HG03196 (cell line): ENCODE measurements around the gene SLIT1.
A peak's percentile ranks its signal among the peaks of the same experiment; 100 is the strongest.

Experiments used
- ATAC-seq: cut with Tn5 transposase; IDR thresholded peaks from one replicate; pipeline ENCODE4 v1.9.1; 2021; ENCODE audit not compliant: unreplicated experiment

Gene SLIT1

DNA sequence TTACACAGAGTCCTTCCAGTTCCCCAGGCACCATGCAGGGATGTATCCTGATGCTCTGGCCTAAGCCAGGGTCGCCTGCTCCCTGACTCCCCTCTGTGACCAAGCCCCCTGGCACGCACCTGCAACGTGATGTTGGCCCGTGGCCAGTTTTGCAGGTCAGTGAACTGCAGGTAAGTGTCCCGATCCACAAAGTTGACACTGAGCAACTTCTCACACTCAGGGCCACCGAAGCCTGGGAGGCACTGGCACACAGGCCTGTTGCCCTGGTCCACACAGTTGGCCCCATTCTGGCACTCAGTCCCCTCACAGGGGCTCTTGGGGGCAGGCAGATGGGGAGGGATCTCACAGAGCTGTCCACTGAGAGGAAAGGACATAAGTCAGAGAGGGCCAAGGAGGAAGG lies 179.4 kb downstream of the SLIT1 start:
- no peak for ATAC-seq

GRCh38 chr10:97005349-97005748 lies 180.4 kb downstream of the SLIT1 start:
- no peak for ATAC-seq

GRCh38 chr10:97004591-97004990 lies 181.2 kb downstream of the SLIT1 start:
- ATAC-seq, result no peak

GRCh38 chr10:97003804-97004201 lies 182.0 kb downstream of the SLIT1 start:
- no peak for ATAC-seq

- ATAC-seq, result no peak
Measured at GRCh38 chr10:97003151-97003803, 182.5 kb downstream of the SLIT1 start.

DNA sequence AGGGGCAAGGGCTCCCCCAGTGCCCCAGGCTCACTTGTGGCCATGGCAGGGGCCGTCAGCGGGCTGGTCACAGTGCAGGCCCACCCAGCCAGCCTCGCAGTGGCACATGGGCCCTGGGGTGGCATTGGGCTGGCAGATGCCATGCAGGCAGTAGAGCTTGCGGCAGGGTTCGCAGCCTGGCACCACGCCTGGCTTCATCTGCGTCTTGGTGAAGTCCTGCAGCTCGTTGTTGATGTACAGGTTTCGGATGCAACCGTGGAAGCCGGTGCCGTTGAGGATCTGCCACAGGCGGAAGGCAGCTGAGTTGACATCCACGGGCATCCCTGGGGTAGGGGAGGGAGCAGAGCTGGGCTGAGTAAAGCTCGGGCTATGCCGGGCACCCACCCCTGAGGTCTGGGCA lies 183.1 kb downstream of the SLIT1 start:
- ATAC-seq, result no peak

DNA sequence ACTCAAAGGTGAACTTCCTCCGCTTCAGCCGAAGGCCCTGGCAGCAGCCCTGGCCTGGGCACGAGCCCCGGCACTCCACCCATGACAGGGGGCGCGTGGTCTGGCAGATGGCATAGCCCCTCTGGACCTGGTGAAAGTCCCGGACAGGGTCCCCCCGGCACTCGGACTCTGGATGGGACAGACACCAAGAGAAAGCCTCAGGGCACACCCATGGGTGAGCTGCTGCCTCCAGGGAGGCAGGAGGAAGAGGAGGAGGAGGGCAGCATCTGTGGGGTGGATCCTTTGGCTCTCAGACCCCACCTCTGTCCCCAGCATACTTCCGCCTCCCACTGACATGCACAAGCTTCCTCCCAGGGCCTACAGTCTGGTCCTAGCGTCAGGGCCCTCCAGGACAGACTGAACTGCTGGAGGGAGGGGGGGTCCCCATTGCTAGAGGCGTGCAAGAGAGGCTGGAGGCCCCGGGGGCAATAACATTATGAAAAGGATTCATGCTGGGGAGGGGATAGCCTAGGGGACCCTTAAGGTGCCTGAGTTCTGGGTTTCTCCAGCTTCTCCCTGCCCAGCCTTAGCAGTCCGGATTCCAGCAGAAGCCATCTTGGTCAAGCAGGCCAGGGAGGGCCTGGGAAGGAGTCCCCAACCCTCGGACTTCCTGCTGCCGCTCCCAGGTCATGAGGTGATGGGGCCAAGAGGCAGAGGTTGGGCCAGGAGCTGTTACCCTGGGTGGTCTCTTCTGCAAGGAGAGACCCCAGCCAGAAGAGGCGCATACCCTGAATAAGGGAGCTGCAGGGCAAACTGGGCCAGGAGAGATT lies 184.4 kb downstream of the SLIT1 start:
- ATAC-seq, result no peak

GRCh38 chr10:97000487-97001182 lies 185.1 kb downstream of the SLIT1 start:
- no peak for ATAC-seq

- ATAC-seq, result no peak
Measured at GRCh38 chr10:96999987-97000386, 185.8 kb downstream of the SLIT1 start.

- ATAC-seq, result no peak
Measured at GRCh38 chr10:96999337-96999736, 186.4 kb downstream of the SLIT1 start.

DNA sequence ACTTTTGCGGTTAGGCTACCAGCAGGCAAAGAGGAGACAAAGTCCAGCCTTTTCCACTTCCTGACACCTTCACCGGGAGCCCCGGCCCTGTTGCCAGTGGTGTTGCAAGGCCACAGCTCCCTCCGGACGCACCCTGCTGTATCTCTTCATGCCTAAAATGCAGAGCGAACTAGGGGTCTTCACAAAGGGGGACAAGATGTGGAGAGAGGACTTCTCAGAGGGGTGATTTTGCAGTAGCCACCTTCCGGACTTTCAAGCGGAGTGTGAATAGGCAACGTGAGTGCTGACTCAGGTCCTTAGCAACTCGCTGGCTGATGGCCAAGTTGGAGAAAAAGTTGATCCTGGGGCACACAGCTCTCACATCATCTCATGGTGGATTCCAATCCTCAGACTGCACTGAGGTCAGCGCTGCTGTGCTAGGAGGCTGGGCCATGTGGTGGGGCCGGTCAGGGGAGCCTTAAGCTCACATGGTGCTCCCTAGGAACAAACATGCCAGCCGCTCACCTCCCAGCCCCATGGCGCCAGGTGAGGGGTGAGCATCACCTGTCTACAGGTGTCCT lies 187.3 kb downstream of the SLIT1 start:
- no peak for ATAC-seq

GRCh38 chr10:96996275-96996965 lies 189.3 kb downstream of the SLIT1 start:
- no peak for ATAC-seq

DNA sequence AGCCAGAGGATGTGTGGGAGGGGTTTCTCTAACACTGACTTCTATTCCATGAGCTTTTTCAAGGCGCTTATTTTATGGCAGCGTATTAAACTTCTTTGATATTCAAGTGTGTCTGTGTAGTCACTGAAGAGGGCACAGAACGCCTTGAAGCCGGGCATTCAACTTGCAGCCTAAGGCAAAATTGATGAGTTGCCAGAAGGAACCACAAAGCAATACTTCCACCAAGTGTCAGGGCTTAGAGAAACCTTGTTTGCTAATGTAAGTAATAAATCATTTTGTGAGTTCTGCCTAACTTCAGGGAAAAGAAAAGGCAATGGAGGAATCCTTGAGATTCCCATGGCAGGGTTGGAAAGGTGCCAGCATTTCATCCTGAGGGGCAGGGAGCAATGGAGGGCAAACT lies 189.9 kb downstream of the SLIT1 start:
- no peak for ATAC-seq

GRCh38 chr10:96992721-96993120 lies 193.0 kb downstream of the SLIT1 start:
- ATAC-seq, result no peak

DNA sequence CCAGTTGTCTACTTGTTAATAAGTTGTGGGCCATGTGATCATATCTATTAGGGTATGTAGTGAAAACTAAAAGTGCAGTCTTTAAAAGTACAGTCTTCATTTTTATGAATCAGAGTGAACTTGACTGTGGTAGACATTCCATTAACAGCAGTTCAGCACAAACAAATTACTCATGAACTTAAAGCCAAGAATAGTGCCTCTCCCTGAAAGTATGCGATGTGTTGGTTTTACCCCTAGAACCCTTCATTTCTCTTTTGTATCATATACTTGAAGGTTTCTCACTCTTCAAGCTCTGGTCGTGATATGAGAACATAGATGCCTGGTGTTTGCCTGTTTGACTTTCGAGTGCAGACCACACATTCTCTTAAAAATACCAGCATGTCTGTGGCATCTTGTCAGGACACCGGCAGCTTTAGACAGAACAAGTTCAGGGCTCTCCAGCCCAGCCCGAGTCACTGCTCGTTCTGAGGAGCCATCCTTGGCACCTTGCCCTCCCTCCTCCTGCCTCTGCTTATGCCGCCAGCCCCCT lies 194.4 kb downstream of the SLIT1 start:
- peak; percentile 45 for ATAC-seq

DNA sequence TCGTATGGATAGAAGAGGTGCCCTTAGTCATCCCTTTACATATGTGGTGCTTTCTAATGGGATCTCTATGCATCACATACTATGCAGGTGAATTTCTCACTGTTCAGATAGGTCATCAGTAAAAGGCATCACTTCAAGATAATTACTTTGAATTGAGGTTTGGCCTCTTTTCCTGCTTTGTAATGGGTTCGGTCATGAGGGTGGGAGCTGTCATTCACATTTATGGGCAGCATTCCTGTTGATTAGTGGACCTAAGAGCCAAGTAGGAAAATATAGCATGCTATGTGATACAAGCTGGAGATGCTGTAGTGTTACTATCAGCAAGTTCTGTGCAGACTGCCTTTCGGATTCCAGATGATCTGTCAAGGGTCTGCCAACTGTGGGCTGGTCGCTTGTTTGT lies 197.3 kb downstream of the SLIT1 start:
- ATAC-seq, result no peak

DNA sequence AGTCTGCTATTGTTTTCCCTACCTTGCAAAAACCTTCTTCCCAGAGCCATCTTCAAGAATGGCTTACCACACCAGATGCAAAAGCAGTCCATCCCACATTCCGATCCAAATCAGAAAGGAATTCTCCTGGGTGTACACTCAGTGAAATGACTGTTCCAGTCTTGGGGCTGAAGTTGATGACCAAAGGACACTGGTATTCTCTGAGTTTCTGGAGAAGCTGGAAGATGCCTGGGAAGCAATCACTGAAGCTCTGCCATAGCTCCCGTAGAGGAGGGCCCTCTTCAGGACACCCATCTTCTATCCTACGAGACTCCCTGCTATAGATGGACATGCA lies 197.9 kb downstream of the SLIT1 start:
- ATAC-seq, result no peak

DNA sequence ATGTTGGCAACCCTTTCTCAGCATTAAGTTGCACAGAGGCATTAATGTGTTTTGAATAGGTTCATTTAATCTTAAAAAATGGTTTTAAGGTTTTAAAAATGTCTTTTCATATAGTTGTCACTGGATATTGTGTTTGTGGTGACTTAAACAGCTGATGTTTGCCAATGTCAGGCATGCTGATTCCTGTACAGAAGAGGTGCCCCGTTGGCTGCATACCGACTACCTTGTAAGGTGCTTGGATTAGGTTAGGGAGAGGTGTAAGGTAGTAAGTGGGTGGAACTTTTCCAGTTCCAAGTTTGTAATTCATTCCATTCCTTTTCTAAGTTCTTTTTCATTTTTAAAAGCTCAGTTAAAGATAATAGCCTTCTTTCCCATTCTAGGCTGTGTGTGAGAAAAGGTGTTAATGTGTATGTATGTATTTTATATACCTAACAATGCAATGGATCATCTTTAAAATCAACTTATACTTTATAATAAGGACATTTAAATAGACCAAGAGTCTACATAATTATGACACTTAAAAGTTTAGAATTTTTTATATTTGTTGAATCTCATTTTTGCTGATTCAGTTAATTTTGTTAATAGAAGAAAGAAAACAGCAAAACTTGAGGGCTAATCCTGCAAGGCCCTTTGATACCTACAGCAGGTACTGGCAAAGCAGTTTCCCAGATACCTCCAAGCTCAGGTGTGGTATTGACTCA lies 198.5 kb downstream of the SLIT1 start:
- ATAC-seq, result no peak

GRCh38 chr10:96986200-96986856 lies 199.4 kb downstream of the SLIT1 start:
- no peak for ATAC-seq
